ENCODE results near the gene OGDHL. TPM values are rescaled to one million over a fixed set of nuclear protein-coding genes. Genes with fewer than 3 reads are reported as not detected.

Gene OGDHL
- total RNA-seq, 1 experiment from 2014 or later = 22.6 TPM

DNA sequence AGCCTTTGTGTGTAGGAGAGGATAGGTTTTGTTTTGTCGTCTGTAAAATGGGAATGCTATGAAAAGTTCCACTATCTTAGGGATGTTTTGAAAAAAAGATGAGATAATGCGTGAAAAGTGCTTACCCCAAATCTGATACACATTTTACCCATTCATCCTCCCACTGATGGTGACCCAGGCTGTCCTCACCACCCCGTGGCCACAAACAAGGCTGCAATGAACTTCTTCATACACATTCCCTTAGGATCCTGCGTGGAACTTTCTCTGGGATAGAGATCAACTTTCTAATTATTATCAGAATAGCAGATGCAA is 399 bp upstream of the OGDHL start:
- Mint-ChIP-seq H3K4me1 (peaks cover 8 to 9% of the 10 kb centered on the region in 2 experiments), H3K27me3 (ENCODE audit: low read depth) (peaks cover 20% of the 10 kb centered on the region), H3K4me3 (peak overlapping the region; percentile 67 to 77), H3K36me3 (ENCODE audit: insufficient read depth in 1 of 3, low read depth in 3 of 3) (no peaks in the 10 kb centered on the region), H3K9me3 (peaks cover 0 to 3% of the 10 kb centered on the region in 2 experiments; a peak in 2 of 5 replicates), H3K27ac (no peak overlapping the region)
- no peak overlapping the region for H3K9ac ChIP-seq (ENCODE audit: extremely low read depth, insufficient read length, low read length)
- H3K79me1 ChIP-seq (ENCODE audit: insufficient read depth, low read depth, low read length, poor library complexity, severe bottlenecking) = no peaks in the 10 kb centered on the region
- H3K9me3 ChIP-seq (ENCODE audit: control insufficient read depth, low read depth, low read length) = no peaks in the 10 kb centered on the region
- no peaks in the 10 kb centered on the region for H3K27me3 ChIP-seq (ENCODE audit: insufficient read depth, low read length)
- H2AFZ ChIP-seq (ENCODE audit: low read length) = no peak overlapping the region
- H4K5ac ChIP-seq (ENCODE audit: insufficient read length, low read depth, low read length) = no peak overlapping the region
- no peak overlapping the region for H4K8ac ChIP-seq (replicated peaks; ENCODE audit: insufficient read length, low read depth, low read length)
- no peak overlapping the region for H3K14ac ChIP-seq (ENCODE audit: insufficient read depth, low read length)
- H3K56ac ChIP-seq (ENCODE audit: insufficient read length, low read depth, low read length) = no peak overlapping the region
- no peak overlapping the region for H3K18ac ChIP-seq (ENCODE audit: insufficient read length, low read depth, low read length)
- H3K4me1 ChIP-seq (ENCODE audit: insufficient read depth, low read length) = no peaks in the 10 kb centered on the region
- H3K4me2 ChIP-seq (ENCODE audit: insufficient read depth, insufficient read length, low read length) = peak overlapping the region; percentile 34
- no peak overlapping the region for H2BK20ac ChIP-seq (ENCODE audit: low read depth, low read length, poor library complexity, severe bottlenecking)
- no peak overlapping the region for H2BK15ac ChIP-seq (ENCODE audit: low read depth, low read length)
- no peak overlapping the region for H2BK120ac ChIP-seq (ENCODE audit: low read depth, low read length, poor library complexity, severe bottlenecking)
- no peak overlapping the region for H2AK5ac ChIP-seq (ENCODE audit: insufficient read length, low read length)
- no CpG with 5 or more reads among the region's 4 CpGs for WGBS (ENCODE audit: extremely low coverage, insufficient read length, low lambda C conversion rate)
- TF ChIP-seq CTCF (conservative IDR thresholded peaks at IDR 0.05) = no peak
- no peaks in the 10 kb centered on the region for H3K79me2 ChIP-seq (ENCODE audit: insufficient read depth, low read length)
- H2BK5ac ChIP-seq (ENCODE audit: insufficient read length, low read length) = no peak overlapping the region
- H2BK12ac ChIP-seq (ENCODE audit: insufficient read length, low read depth, low read length) = no peak overlapping the region
- no peak overlapping the region for H3K27ac ChIP-seq (ENCODE audit: insufficient read length, low read depth, low read length)
- no peak overlapping the region for H3K4ac ChIP-seq (ENCODE audit: low read depth, low read length)
- H3K23ac ChIP-seq (ENCODE audit: insufficient read length, low read depth, low read length) = no peak overlapping the region
- H3K23me2 ChIP-seq (ENCODE audit: insufficient read length, low read depth, low read length, poor library complexity, severe bottlenecking) = peaks cover 8% of the 10 kb centered on the region
- DNase-seq = no peak
- no peak overlapping the region for H3T11ph ChIP-seq (ENCODE audit: low read length)
- no peaks in the 10 kb centered on the region for H4K20me1 ChIP-seq (ENCODE audit: control insufficient read depth, insufficient read depth, insufficient read length)
- H4K91ac ChIP-seq (ENCODE audit: insufficient read length, low read depth, low read length) = no peak overlapping the region

All from H9 (cell line).